ENCODE results near the gene HYCC1.
A peak's percentile ranks its signal among the peaks of the same experiment; 100 is the strongest.

HYCC1 gene

DNA sequence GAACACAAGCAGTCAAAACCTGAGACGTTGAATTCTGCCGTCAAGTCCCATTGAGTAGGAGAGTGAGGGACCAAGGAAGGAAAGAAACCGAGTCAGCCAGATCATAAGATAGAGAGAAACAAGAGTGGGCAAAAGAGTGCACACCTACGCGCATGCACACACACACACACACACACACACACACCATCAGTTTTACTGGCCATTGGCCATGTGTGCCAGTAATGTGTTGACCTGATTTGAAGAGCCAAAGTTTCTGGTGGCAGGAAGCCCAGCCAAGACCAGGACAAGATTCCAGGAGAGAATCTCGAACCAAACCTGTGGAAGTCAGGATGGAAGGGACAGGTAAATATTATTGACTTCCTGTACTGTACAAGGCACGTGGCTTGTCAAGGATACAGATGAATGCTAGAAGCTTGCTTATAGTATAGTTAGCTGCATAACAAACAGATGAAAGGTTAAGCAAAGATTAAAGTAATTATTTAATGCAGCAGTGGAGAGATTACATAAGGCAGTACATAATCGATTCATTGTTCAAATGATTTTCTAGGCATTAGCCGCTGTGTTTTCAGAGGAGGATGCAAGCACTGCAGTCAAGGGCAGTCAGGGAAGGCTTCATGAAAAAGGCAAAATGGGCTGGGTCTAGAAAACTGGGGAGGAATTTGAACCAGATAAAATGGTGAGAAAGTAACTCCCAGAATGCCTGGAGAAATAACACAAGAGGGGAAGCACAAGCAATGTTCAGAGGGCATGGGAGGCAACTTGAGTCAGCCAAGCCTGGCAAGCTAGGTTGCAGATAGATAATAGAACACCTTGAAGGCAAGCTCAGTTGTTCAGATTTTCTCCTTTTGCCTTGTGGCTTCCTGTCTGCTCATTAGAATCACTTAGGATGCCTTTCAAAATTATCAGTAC lies 2.7 kb upstream of the HYCC1 start:
- DNase-seq = no peak

DNA sequence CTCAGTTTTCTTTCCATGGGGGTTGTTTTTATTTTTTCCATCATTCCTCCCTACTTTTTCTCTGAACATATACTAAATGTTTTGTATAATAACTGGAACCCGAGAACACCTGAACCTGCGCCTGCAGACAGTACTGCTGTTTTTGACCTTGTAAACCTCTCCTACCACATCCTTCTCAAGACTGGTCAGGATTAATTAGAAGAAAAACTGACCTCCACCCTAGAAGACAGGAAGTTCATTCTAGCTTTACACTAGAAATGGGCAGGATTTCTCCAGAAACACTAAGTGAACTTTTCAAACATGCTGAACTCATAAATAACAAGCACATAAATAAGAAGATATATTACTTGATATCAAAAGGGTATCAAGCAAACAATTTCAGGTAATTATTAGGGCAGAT lies 751 bp upstream of the HYCC1 start:
- no peak for DNase-seq

DNA sequence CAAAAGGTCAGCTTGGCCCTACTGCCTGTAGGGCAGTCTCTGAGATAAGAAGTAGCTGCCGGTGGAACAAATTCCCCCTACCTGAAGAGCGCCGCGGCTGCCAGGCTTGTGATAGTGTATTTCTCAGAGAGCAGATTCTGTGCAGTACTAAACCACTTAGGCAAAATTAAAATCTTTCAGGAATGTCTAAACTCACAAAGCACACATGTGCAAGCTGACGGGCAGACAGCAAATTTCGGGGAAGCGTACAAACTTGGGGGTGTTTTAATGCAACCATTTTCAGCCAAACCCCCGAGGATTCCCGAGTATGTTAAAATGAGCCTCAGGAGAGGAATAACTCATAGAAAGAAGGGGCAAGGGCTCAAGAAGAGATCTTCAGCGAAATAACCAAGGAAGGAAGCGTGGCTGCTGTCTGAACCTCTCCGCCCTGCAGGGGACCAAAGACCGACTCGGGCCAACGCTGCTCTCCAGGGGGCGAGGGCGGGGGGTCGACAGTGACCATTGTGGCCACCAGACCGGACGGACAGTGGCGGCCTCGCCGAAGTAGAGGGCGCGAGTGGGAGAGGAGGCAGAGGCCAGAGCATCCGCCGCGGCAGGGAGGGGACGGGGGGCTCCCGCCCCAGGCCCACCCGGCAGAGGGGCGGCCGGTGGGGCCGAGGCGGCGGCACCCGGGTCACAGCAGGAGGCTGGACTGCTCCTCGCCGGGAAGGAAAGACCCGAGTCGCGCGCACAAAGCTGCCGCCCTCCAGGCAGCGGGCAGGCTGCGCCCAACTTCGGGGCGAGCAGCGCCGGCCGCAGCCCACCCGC lies 819 bp downstream of the HYCC1 start:
- DNase-seq = no peak

DNA sequence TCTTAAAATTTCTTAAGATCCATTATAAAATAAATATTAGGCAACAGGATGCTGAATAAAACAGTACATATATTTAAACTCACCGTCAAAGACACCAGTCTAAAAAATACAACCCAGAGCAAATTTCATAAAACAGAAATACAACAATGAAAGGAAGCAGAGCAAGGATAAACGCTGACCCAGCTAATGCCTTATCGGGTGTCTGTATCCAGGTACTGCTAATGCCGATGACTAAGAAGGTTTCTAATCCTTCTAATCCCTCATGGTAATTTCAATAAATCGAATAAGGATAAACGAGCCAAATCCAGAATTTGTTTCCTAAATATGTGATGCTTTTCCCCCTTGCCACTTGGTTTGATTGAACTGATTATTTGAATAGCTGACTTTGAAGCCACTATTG lies 1.7 kb downstream of the HYCC1 start:
- no peak for DNase-seq

DNA sequence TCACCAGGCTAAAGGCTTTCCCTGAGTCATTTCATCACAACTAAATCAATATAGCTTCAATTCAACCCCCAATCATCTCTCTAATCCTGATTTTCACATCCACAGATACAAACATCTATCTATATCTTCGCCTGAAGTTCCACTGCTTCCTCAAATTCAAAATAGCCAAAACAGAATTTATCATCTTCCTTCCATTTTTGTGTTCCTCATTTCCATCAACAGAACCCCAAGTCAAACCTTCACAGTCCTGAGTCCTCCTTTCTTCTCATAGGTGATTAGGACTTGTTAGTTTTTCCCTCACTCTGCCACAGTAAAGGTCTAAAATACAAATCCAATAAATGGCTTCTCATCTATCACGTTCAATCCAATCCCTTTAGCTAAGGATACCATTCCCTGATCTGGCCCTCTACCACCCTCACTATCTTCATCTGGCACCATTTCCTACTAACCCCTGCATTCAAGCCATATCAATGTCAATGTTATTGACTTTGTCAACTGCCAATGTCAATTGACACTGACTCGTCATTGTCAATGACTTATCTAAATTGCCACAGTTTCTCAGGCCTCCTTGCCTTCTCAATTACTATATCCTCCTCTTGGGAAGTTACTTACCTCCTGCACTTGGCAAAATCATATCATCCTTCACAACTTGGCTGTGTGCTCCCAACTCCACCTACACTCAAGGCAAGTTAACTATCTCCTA lies 2.6 kb downstream of the HYCC1 start:
- no peak for DNase-seq

DNA sequence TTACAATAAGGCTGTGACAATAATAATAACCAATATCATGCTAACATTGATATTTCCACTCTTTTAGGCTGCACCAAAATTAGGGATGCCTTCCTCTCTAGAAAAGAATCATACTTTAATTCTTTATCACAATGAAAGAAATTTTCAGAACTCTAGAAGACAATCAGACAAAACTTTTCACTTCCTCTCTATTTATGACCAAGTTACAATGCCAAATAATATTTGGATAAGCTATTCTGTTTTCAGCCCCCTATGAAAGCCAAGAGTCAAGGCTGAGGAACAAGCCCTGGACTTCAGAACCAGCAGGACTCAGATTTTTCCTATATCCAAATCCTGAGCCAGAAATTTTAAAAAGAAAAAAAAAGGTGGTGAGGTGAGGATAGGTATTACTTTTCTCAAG lies 4.6 kb downstream of the HYCC1 start:
- DNase-seq = no peak

DNA sequence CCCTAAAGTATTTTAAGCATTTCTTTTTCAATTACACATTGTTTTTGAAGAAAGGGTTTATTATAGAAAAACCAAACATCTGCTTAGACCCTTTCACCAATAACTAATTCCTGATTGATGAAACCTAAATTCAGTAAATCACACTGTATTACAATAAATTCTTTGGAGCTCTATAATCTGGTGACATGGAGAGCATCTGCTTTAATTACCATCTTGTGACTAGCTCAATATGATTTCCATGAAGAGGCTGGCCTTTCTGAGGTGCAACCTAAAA lies 9.7 kb downstream of the HYCC1 start:
- DNase-seq = no peak

DNA sequence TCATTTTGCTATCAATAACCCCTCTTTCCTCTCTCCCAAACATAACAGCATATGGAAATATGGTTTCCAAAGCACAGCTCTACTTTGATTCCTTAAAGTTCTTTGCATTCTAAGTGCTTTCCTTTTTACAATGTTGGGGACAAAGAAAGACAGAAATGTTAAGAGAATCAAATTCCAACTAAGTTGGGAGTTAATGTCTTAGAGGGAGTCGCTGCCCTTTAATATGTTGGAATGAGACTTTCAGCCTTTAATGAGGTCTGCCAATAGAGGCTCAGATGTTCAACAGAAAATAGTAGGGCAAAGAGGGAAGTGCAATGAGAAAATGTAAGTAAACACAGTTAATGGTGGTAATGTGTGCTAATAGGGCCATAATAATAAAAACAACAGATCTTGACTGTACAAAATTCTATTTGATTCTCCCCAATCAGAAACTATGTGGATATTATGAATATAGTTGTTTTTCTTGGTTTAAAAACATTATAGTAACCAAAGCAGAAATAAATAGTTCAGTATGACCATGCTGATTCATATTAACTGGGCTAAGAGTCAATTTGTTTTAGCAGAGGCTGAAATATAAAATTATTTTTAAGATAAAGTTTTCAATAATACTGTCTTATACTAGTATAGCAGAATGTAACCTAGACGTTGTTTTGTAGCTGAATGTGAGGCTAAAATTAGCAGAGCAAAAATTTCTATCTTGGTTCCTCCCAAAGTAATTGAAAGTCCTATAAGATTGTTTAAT lies 10.3 kb downstream of the HYCC1 start:
- DNase-seq = no peak

DNA sequence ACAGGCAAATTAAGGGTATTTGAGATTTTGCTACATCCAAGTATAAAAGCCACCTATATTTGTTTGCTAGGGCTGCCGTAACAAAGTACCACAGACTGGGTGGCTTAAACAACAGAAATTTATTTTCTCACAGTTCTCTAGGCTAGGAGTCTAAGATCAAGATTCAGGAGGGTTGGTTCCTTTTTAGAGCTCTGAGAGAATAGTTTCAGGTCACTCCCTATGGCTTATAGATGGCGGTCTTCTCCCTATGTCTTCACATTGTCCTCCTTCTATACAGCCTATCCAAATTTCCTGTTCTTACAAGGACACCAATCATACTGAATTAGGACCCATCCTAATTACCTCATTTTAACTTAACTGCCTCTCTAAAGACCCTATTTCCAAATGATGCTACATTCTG lies 11.2 kb downstream of the HYCC1 start:
- no peak for DNase-seq

DNA sequence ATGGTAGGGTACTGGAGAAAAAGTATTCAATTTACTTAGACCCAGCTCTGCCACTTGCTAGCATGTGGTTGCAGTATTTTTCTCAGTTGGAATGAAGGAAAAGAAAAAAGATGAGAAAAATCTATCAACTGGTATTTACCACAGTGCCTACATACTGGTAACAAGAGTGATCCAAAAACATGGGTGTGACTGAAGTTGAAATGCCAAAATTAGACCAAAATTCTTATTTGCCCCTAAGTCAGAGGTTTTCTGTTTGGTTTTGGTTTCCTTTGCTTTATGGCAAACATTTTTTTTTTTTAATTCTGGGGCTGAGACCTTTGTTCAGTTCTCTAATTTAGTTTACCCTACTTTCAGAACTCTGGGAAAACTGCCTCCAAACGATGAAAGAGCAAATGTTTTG lies 12.3 kb downstream of the HYCC1 start:
- DNase-seq = no peak

DNA sequence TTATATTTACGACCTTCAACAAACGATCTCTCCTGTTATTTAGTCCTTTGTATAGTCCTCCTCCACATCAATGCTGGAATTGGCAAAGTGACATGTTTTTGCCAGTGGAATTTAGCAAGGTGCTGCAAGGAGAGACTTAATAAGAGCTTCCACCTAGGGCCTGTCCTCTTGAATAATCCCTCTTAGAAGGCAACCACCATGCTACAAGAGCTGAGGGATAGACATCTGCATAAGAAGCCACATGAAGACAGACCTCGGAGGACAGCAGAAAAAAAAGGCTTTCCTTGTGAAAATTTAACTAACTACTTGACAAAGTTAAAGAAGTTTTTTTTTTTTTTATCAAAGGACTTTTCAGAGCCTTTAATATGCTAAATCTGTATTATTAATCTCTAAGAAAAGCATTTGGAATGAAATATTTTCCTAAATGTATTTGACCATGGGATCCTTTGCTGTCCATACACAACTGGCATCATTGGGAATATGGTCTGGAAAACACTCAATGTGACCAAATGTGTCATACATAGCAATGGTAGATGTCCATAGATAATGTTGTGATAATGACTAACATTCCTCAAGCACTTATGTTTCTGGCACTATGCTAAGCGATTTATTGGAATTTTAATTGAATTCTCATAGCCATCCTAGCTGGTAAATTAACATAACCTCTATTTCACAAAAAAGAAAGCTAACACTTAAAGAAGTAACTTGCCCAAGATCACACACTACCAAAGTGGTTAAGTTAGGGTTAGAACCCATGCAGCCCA lies 13.2 kb downstream of the HYCC1 start:
- DNase-seq = no peak

DNA sequence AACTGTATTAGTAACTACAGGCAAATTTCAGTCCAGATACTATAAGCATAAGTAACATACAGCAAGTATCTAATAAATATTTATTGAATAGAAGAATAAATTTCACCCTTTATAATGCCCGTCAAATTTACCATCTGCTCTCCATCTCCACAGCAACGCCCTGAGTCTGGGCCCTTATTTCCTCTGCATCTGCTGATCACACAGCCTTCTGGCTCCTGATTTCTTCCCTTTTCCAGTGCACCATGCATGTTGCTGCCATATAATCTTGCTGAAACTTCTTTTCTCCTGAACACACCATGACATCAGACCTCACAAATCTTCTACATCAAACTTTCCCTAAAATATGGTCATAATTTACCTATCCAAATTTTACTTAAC lies 15.4 kb downstream of the HYCC1 start:
- peak; percentile 29 for DNase-seq

DNA sequence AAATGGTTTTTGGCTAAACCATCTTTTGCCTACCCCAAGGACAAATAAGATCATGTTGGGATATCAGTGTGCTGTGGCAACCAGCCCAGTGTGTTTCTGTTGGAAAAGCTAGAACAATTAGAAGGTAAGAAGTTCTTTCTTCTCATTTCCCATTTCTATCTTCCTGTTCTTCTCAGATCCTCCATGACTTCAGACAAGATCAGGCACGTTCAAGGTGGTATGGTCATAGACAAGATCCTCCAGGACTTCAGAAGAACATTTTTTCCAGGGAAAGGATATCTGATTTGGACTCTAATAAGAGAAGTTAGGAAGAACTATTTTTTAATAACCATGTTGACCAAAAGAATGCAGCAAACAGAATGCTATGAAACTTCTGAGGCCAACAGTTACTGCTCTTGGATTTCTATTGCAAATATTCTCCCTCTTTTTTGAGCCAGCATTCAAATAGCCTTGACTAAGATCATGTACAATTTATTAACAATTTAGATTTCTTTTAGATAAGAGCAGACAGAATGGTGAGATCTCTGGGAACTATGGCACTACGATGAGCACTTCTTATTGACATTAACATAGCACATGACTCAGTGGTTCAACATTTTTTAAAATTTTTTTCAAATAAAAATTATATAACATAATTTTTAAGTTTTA lies 15.9 kb downstream of the HYCC1 start:
- DNase-seq = no peak

DNA sequence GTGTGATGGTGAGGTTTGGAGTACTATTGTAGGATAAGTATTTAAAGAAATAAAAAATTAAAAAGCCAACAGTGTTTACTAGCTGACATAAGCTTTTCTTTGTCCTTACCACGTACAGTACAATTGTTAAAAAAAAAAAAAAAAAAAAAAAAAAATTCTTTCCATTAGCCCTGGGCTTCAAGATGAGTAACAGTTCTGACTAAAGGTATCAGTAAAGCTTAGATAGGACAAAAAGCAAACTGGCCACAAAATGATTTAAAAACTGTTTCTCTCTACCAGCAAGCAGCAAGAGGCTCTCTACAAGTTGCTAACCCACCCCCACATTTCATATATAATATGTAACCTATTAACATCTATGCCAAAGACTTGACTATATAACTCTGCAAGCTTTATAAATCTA lies 17.5 kb downstream of the HYCC1 start:
- no peak for DNase-seq

DNA sequence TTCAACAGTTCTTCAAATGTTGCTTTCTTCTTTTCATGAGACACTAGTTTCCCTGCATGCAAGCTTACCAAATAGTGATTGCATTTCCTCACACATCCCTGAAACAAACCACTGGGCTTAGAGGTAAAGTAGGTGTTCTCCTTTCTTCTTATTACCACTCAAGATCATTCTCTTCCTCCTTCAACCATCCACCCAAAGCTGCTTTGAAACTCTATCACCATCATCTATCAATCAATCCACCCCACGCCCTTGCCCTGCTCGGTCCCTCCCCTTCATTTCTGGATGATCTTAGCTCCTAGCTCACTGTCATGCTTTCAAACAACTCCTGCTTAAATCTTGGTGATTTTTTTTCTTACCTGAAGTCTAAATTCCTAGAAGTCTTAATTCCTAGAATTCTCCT lies 18.9 kb downstream of the HYCC1 start:
- no peak for DNase-seq

DNA sequence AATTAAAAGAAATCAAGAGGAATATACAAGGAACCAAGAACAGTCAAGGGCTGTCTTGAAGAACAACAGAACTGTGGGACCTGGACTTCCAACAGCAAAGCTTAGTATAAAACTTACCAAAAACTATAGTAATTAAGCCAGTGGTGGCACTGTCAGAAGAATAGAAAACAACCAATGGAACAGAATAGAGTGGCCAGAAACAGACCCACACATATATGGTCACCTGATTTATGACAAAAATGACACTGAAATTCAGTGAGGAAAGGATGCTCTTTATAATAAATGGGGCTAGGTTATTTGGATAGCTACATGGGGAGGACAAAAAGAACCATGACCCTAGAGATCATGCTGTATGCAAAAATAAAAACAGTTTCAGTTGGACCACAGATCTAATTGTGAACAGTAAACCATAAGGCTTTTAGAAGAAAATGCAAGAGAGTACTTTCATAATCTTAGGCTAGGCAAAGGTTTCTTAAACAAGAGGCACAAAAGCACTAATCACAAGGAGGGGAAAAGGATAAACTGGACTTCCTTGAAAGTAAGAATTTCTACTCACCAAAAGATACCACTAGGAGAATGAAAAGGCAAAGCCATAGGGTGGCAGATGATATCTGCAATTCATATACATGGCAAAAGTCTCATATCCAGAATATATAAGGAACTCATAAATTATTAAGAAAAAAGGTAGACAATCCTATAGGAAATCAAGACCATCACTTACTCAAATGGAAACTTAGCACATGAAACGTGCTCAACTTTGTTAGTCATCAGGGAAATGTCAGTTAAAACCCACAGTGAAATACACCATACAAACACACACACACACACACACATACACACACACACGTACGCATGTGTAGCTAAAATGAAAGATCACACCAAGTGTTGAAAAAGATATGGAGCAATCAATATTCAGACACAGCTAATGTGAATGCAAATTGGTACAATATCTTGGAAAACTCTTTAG lies 20.8 kb downstream of the HYCC1 start:
- DNase-seq = no peak

DNA sequence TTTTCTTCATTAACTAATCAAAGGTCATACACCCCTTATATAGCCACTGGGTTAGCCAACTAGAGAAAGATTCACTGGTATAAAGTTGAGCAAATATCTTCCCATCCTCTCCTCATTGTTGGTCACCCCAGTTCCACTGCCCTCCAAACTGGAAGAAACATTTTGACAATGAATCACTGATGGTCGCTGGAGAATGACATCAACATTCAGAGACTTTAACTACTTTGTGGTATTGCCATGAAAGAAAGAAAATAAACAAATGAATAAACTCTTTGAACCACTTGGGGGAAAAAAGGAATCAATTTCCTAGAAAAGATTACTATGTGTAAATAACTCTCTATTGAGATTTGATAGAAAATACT lies 23.4 kb downstream of the HYCC1 start:
- DNase-seq = no peak

DNA sequence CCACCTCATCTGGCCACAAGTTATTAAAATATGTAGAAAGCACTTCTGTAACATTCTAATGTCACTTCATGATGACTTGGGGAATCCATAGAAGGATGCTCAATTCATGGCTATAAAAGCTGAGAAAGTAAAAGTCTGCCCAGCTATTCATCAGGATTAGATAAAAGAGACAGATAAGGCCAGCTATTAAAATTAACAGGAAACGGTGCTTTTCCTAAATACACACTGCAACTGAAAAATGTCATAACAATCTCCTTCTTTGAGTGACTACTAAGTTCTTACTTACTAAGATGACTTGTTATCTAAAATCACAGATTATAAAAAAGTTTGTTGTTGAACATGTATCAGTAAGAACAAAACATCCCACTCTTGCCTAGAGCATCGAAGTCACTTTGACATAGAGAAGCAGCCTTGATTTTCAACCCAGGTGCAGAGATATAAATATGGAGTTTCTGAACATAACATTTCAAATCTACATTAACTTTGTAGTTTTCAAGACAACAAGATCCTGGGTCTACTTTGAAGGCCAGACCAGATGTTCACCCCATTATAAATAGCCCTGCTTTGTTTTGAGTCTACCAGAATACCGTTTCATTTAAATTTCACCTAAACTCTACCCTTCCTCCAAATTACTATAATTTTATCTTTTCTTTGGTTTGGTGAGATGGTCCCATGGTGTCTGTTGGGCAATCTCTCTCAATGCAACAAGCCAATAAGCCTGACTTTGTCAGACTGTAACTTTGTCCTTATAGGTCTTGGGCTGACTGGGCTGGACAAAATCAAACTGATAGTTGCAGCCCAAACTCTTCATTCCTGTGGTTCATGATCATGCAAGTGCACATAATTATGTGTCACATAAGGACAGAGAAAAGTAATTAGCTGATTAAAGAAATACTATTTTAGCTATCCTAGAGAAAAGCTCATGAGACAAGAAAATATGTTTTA lies 24.0 kb downstream of the HYCC1 start:
- DNase-seq = no peak

DNA sequence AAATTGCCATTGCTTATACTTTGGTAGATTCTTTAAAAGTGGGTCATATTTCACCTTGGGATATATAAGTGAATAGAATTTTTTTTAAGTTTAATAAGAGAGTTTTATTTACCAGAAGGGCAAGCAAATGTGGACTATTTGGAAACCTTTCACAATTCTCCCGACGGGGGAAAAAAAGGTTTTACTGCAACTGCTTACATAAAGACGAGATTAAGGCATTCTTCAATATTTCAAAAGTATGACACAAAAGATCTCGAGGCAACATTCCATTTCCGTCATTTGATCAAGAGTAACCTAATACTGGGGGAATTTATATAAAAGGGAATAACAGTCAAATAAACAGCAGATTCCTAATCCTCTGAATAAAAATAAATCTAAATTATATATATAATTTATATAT lies 28.5 kb downstream of the HYCC1 start:
- no peak for DNase-seq
